ENCODE data around the gene CTNNBIP1. TPM values are rescaled to one million over a fixed set of nuclear protein-coding genes. Genes with fewer than 3 reads are reported as not detected.

Gene CTNNBIP1
- polyA plus RNA-seq, 1 donor (not counting 4 experiments of a cell fraction or from before 2014, with no cell fraction given) = 92.3 TPM

DNA sequence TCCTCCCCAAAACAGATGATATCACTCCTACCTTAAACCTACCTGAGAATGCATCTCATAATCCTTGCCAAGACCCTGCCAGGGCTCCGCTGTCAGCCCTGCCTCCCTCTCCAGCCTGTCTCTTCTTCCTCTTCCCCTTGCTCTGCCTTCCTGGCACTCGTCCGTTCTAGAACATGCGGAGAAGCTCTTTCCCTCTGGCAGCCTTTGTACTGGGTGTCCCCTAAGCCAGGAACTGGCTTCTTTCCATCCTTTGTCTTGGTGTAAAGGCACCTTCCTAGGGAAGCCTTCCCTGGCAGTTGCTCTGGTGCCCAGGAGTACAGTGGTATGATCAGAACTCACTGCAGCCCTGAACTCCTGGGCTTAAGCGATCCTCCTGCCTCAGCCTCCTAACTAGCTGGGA is 36.1 kb downstream of the CTNNBIP1 start:
- Histone ChIP-seq H2AFZ (ENCODE audit: control insufficient read depth, low read length) (no peak overlapping the region), H3K27ac (ENCODE audit: control insufficient read depth, insufficient read depth, low read length) (no peak overlapping the region), H3K4me1 (ENCODE audit: control insufficient read depth, extremely low read depth, insufficient read depth, low read length) (peaks cover 65% of the 10 kb centered on the region), H3K9me3 (ENCODE audit: control insufficient read depth, low read depth, low read length) (no peaks in the 10 kb centered on the region), H3K4me2 (ENCODE audit: control insufficient read depth, extremely low read depth, insufficient read depth, low read depth, low read length) (no peak overlapping the region), H3K79me2 (ENCODE audit: control insufficient read depth, insufficient read depth, low read length) (peaks cover 5% of the 10 kb centered on the region), H4K20me1 (ENCODE audit: control insufficient read depth, extremely low read depth, insufficient read depth, low read length) (no peaks in the 10 kb centered on the region), H3K36me3 (ENCODE audit: control insufficient read depth in 2 of 2, extremely low read depth in 1 of 2, insufficient read depth in 2 of 2, low read length in 2 of 2) (peaks cover 12 to 18% of the 10 kb centered on the region in 2 experiments), H3K9ac (ENCODE audit: control insufficient read depth, extremely low read depth, insufficient read depth, low read length) (no peak overlapping the region), H3K4me3 (ENCODE audit: control insufficient read depth in 2 of 3, extremely low read depth in 1 of 3, insufficient read depth in 2 of 3, low read depth in 1 of 3, low read length in 3 of 3) (no peak overlapping the region), H3K9me1 (ENCODE audit: control insufficient read depth, extremely low read depth, insufficient read depth, low read length) (no peaks in the 10 kb centered on the region), H3K27me3 (ENCODE audit: control insufficient read depth, extremely low read depth, insufficient read depth, low read length) (no peaks in the 10 kb centered on the region)
- DNase-seq (ENCODE audit: low read depth, low spot score) = no peak
- FAIRE-seq = no peak
- dilution Hi-C loops (cut with MboI; ENCODE audit: extremely low pct_ligation_motif_present, low sequenced_read_pairs) = no loop called here
- TF ChIP-seq EZH2 (IDR thresholded peaks at IDR 0.05; ENCODE audit: low read length) = no peak
- TF ChIP-seq, protein P1, sequence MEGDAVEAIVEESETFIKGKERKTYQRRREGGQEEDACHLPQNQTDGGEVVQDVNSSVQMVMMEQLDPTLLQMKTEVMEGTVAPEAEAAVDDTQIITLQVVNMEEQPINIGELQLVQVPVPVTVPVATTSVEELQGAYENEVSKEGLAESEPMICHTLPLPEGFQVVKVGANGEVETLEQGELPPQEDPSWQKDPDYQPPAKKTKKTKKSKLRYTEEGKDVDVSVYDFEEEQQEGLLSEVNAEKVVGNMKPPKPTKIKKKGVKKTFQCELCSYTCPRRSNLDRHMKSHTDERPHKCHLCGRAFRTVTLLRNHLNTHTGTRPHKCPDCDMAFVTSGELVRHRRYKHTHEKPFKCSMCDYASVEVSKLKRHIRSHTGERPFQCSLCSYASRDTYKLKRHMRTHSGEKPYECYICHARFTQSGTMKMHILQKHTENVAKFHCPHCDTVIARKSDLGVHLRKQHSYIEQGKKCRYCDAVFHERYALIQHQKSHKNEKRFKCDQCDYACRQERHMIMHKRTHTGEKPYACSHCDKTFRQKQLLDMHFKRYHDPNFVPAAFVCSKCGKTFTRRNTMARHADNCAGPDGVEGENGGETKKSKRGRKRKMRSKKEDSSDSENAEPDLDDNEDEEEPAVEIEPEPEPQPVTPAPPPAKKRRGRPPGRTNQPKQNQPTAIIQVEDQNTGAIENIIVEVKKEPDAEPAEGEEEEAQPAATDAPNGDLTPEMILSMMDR (optimal IDR thresholded peaks at IDR 0.05 in 1 of 3, IDR thresholded peaks at IDR 0.05 in 1 of 3, conservative IDR thresholded peaks at IDR 0.05 in 1 of 3; ENCODE audit: extremely low read depth in 1 of 3, insufficient read depth in 2 of 3, low read length in 3 of 3) = no peak

DNA sequence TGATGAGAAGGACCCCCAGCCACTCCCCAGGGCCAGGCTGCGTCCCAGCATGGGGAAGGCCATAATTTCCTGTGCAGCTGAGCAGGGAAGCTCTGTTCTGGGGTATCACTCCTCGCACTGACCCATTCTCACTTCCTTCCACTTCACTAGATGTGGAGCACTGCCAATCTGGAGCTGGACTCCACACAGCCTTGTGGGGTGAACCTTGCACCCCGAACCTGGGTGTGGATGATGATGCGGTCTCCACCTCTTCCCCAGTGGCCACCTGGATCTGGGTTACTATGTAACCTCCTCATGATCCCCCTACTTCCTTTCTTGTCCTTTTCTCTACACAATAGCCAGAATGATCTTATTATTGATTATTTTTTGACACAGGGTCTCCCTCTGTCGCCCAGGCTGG is 36.7 kb downstream of the CTNNBIP1 start:
- H3K27me3 ChIP-seq (ENCODE audit: control insufficient read depth, extremely low read depth, insufficient read depth, low read length) = no peaks in the 10 kb centered on the region
- TF ChIP-seq EZH2 (IDR thresholded peaks at IDR 0.05; ENCODE audit: low read length) = no peak
- TF ChIP-seq, protein P1 (optimal IDR thresholded peaks at IDR 0.05 in 1 of 3, IDR thresholded peaks at IDR 0.05 in 1 of 3, conservative IDR thresholded peaks at IDR 0.05 in 1 of 3; ENCODE audit: extremely low read depth in 1 of 3, insufficient read depth in 2 of 3, low read length in 3 of 3) = no peak
- H3K9ac ChIP-seq (ENCODE audit: control insufficient read depth, extremely low read depth, insufficient read depth, low read length) = no peak overlapping the region
- H3K36me3 ChIP-seq (ENCODE audit: control insufficient read depth in 2 of 2, extremely low read depth in 1 of 2, insufficient read depth in 2 of 2, low read length in 2 of 2) = peaks cover 12 to 18% of the 10 kb centered on the region in 2 experiments
- H3K9me3 ChIP-seq (ENCODE audit: control insufficient read depth, low read depth, low read length) = no peaks in the 10 kb centered on the region
- no peak overlapping the region for H3K4me2 ChIP-seq (ENCODE audit: control insufficient read depth, extremely low read depth, insufficient read depth, low read depth, low read length)
- no peak overlapping the region for H3K4me3 ChIP-seq (ENCODE audit: control insufficient read depth in 2 of 3, extremely low read depth in 1 of 3, insufficient read depth in 2 of 3, low read depth in 1 of 3, low read length in 3 of 3)
- H3K27ac ChIP-seq (ENCODE audit: control insufficient read depth, insufficient read depth, low read length) = no peak overlapping the region
- no peaks in the 10 kb centered on the region for H4K20me1 ChIP-seq (ENCODE audit: control insufficient read depth, extremely low read depth, insufficient read depth, low read length)
- peaks cover 5% of the 10 kb centered on the region for H3K79me2 ChIP-seq (ENCODE audit: control insufficient read depth, insufficient read depth, low read length)
- dilution Hi-C loops (cut with MboI; ENCODE audit: extremely low pct_ligation_motif_present, low sequenced_read_pairs) = no loop called here
- DNase-seq (ENCODE audit: low read depth, low spot score) (no peak), FAIRE-seq (no peak)
- no peak overlapping the region for H2AFZ ChIP-seq (ENCODE audit: control insufficient read depth, low read length)
- no peaks in the 10 kb centered on the region for H3K9me1 ChIP-seq (ENCODE audit: control insufficient read depth, extremely low read depth, insufficient read depth, low read length)
- H3K4me1 ChIP-seq (ENCODE audit: control insufficient read depth, extremely low read depth, insufficient read depth, low read length) = peaks cover 63% of the 10 kb centered on the region

Data from keratinocyte (primary cell).